ENCODE data around the gene NLGN4Y.

The NLGN4Y gene

DNA sequence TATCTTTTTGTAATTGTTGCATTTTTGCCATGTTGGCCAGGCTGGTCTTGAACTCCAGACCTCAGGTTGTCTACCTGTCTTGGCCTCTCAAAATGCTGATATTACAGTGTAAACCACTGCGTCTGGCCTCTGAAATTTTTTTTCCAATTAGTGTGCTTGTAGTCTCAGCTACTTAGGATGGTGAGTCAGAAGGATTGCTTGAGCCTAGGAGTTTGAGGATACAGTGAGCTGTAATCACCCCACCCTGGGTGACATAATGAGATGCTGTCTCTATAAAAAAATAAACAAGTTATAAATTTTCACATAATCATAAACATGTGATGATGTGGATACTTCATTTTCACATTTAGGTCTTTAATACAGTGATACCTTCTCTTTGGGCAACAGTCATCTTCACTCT is 154.9 kb downstream of the NLGN4Y start:
- DNase-seq = no peak

DNA sequence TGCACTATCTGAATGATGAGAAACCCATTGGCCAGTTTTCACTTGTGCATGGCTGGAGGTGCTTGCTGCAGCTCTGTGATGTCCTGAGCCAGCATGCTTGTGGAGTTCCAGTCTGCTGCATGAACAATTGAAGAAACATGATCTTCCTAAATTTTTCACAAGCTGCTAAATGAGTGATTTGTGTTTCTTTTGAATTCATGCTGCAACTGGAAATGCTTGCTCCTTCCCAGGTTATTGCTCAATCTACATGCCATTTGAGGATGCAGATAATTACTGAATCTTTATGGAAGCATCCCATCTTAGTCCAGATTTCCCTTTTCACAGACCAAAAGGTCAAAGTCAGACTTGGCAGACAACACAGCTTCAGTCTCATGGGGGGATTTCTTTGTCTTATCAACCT is 170.2 kb downstream of the NLGN4Y start:
- no peak for DNase-seq

DNA sequence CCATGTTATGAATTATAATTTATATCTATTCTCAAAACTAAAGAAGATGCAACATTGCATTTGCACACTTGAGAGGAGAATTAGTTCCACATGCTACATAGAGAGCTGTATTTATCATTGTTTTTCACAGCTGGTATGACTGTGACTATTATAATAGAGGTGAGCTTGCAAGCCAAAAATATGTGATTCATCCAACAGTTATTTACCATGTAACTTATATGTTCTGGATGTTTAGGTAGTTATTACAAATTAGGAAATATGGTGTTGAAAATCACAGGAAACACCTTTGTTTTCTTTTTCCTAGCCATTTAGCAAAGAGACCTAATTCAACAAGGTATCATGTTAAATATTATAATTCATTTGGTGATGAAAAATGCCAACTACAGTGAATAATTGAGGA is 183.8 kb downstream of the NLGN4Y start:
- no peak for DNase-seq

DNA sequence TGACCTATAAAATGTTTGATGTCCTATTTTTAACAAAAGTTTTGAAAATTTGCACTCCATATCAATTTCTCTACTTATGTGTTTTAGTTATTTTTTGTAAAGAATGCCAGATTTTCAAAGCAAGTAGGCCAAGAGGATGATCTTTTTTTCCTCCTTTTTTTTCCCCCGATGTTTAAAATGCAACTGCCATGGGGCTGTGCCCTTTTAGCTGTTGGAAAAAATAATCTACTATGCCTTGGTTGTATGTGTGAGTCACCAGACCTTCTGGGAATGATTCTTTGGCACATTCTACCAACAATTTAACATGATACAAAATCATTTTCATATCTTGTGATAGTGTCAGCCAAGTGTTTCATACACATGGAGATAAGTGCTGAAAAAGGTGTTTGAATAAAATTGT is 217.3 kb downstream of the NLGN4Y start:
- no peak for DNase-seq

DNA sequence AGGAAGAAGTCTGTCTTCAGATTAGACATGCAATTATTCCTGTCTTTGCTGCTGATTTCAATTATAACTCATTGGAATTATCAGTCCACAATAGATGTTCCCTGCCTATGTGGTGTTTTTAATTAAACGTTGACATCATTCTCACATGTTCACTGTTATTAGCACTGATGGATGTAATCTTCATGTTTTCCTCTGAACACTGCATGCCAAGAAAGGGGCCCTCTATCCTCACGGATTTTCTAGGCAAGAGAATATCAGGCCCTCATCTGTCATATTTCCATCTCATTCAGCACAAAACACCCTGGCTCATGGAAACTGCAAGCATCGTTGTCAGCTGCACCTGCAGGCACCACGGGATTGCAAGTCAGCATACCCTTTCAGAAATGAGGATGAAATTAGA is 224.0 kb downstream of the NLGN4Y start:
- DNase-seq = no peak

DNA sequence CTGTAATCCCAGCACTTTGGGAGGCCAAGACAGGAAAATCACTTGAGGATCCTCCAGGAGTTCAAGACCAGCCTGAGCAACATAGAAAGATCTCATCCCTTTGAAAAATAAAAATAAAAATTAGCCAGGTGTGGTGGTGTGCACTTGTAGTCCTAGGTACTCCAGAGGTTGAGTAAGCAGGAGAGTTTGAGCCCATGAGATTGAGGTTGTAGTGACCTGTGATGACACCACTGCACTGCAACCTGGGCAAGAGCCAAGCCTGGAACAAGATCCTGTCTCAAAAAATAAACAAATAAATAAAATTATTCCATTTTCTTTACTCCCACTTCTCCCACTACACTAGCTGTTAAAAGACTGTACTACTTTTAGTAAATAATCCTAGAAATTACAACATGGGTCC is 231.2 kb downstream of the NLGN4Y start:
- DNase-seq = no peak

DNA sequence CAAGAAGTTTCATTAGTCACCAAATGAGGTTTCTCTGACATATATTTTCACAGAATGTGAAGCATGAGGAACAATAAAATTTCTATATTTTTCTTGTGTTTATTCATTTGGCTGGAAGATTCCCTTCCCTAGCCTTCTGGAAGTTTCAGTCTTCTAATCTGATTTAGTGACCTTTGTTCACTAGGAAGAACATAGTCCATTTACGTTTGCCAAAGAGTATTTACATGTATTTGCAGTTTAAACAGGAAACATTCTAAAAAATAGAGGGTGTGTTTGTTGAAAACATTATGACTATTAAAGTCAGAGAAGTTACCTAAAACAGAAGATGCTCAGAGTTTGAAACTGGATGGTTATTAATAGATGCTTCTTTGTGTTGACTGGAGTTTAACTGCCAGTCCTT is 238.6 kb downstream of the NLGN4Y start:
- no peak for DNase-seq

DNA sequence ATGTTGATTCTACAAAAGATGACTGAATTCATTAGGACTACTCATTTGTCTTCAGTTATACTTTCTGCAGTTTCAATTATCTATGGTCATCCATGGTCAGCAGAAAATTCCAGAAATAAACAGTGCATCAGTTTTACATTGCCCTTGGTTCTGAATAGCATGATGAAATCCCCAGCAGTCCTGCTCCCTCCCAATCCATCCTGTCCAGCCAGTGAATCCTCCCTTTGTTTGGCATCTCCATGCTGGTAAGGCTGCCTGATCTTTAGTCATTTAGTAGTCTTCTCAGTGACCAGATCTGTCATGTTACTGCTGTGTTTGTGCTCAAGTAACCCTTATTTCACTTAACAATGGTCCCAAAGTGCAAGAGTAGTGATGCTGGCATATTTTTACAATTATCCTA is 239.3 kb downstream of the NLGN4Y start:
- no peak for DNase-seq

DNA sequence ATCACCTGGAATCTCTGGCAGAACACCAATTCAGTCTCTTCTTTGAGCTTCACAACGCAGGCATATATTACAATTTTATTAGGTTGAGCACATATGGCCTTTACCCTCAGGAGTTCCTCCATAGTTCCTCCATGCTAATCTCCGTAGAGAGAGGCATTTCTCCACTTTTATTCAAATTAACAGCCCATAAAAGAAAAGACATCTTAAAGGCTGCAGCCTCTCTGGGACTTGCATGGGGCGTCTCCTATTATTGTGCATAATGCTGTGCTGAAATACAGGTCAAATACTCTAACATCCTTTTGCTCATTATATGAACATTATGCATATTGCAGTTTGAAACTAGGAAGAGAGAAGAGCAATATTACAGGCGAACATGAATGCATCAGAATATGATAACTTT is 253.9 kb downstream of the NLGN4Y start:
- DNase-seq = no peak

DNA sequence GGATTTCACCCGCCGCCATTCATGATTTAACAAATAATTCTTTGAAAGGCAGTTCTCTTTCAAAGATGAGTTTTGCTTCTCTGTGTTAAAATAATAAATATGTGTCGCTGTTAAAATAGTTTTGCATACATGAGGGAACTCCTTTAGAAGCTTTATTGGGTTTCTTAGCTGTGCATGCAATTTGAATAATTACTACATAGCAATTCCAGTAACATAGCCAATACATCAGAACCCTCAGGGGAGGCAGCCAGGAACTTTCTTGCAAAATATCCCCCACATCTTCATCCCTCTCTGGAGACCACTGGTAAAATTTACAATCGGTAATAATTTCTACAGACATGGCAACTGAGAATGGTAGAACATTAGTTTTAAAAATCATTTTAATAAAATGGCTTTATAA is 268.8 kb downstream of the NLGN4Y start:
- DNase-seq = no peak

DNA sequence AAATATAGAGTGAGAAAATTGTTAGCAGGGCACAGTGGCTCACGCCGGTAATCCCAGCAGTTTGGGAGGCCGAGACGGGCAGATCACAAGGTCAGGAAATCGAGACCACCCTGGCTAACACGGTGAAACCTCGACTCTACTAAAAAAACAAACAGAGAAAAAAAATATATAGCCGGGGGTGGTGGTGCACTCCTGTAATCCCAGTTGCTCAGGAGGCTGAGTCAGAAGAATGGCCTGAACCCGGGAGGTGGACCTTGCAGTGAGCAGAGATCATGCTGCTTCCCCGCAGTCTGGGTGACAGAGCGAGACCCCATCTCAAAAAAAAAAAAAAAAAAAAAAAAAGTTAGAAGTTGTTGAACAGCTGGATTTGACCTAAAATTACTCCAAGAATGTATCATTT is 269.3 kb downstream of the NLGN4Y start:
- DNase-seq = no peak

DNA sequence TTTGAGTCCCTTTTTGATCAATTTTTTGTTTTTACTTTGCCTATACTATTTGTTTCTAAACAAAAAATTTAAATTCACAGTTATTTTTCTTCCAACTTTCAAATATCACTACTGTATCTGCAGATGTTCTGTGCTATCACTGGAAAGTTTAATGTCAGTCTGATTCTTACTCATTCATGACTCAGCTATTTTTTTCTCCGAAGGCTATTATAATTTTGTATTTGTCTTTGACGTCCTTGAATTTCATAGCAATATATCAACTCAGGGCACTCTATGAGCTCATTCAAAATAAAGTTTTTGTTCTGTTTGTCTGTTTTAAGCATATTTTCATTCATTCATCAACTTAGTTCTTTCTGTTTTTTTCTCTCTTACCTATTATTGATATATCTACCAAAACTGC is 273.7 kb downstream of the NLGN4Y start:
- DNase-seq = no peak

DNA sequence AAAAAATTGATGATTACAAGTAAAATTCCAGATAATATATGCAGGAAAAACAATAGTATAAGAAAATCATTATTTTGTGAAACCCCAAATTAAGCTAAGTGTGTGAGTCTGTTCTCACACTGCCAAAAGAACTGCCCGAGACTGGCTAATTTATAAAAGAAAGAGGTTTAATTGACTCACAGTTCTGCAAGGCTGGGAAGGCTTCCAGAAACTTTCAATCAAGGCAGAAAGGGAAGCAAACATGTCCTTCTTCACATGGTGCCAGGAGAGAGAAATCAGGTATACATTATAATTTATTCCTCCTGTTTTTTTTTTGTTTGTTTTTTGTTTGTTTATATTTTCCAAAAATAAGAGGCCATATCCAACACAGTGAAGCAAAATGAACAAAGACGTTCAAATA is 276.8 kb downstream of the NLGN4Y start:
- DNase-seq = no peak

DNA sequence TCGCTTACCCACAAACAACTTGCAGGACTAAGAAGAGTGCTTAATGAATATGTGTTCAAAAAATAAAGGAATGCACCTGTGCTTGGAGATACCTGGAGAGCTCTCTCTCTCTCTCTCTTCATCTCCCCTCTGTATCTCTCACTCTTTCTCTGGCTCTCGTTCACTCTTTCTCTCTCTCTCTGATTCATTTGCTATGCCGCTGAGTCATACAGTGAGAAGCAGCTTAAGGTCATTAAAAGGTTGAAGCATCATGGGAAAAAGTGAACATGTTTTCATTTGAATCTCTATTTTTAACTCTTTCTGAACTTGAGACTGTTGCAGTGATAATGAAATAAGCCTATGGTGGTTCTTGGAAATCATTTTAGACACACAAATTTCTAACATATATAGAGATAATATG is 277.8 kb downstream of the NLGN4Y start:
- no peak for DNase-seq

DNA sequence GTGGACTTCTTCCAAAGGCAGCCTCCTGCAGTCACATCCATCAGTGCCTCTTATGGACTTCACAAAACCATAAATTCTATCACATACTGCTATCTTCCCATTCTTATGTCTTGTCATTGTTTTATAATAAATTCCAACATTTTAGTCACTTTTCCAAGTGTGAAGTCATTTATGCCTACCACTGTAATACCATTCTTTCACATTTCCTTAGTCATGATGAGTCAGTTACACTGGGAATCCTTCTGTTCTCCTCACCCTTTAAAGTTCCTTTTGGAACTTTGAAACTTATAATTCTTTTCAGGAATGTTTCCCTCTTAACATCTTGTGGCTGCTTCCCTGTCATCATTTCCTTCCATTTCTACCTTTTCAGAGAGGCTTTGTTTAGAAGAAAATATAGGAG is 279.7 kb downstream of the NLGN4Y start:
- no peak for DNase-seq

DNA sequence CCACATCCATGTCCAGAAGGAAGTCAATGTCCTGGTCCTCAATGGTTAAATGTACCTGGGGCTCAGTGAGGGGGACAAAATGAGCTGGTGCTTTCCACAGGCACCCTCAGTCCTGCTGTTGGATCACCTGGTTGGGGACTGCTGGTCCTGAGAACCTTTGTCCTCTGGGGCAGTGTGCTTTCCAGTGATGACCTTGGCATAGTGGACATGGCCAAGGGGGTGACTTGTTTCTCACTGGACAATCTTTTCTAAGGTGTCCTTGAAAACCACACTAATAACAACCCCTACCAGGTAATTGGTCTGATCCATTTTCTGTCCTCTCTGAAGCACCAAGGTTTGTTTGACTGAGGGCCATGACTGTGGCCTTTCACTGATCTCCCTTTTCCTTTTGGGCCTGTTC is 294.1 kb downstream of the NLGN4Y start:
- DNase-seq = no peak

DNA sequence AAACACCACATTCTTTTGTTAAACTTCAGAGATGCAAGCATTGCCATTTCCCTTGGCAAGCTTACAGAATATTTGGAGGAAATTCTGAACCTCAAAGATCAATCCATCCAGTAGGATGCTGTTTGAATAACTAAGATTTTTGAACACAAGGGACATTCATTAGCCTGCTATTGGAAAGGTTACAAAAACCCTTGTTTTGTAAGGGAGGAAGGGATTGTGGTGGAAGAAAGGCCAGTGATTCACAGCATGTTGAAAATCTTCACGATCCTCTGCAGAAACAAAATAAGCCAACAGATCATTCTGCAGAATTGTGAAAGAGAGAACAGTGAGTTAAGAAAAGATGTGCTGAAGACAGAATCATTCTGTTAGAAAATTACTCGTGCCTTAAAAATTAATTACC is 297.9 kb downstream of the NLGN4Y start:
- no peak for DNase-seq

DNA sequence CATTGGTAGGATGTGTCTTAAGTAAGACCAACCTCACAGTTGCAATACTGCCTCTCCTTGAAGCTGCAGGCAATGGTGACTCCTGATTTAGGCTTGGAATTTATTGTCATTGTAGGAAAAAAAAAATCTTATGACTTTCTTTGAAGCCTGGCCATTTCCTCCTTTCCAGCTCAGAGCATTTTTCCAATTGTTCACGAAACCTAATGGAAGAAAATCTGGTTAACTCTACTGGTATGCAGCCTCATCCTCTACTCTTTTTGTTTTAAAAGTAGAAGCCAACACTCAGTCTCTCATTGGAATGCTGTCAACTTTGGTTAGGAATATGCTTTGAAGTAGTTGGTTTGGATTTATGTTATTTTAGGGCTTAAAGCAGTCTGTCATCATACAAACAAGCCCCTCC is 298.6 kb downstream of the NLGN4Y start:
- DNase-seq = no peak

DNA sequence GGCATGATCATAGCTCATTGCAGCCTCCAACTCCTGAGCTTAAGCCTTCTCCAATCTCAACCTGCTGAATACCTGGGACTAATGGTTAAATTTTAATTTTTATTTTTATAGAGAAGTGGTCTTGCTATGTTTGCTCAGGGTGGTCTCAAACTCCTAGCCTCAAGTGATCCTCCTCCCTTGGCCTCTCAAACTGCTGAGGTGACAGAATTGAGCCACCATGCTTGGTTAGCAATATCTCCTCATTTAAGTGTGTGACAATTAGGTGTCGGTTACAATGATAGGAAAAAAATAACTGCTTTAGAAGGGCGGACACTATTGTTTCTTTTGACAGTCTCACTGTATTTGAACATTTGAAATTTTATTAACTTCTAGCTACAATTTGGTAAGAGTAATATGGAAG is 300.3 kb downstream of the NLGN4Y start:
- DNase-seq = no peak

DNA sequence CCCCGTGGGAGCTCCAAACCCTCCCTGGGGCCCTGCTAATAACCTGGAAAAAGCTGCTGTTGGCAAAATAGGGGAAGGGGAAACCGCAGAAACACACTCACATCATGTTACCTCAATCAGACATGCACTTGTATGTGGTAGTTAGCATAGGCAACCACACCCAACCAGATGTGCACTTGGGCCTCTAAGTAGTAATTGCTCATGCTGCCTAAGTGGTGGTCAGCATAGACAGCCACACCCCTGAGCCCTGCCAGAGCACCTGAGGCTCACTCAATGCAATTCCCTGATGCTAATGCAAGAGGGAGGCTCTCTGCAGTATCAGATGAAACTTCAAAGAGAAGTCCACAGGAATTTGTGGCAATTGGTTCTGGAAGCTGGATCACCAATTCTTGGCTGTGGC is 301.4 kb downstream of the NLGN4Y start:
- DNase-seq = no peak

DNA sequence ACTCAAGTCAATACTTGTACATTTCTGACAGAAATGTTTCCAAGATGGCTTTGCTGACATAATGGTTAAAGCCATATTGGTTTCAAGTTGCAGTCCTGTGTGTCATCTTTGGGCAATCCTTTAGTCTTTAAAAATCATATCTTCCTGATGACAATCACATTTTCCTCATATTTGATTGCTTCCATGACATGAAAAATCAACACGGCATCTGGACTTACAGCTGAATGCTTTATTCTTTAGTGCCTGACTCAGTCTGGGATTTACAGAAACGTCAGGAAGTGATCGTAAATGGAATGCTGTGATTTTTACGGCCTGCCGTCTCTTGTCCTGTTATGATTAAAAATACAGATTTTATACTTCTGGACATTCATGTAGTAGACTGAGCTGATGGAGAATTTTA is 304.2 kb downstream of the NLGN4Y start:
- no peak for DNase-seq

DNA sequence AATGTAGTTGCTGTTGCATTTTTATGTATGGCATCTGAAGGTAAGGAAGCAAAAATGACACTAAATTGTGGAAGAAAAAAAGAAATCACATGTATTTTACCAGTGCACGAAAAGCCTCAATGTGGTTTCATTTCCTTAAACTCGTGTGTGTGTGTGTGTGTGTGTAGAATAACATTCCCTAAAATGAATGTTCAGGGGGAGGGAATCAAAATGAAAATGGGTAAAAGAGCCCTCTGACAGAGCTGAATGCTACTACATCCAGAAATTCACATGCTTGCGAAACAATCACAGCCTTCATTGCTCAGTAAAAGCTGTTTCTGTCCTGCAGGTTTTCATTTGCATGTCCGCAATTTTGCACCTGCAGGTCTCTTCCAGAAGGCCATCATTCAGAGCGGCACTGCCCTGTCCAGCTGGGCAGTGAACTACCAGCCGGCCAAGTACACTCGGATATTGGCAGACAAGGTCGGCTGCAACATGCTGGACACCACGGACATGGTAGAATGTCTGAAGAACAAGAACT is 305.1 kb downstream of the NLGN4Y start:
- no peak for DNase-seq

DNA sequence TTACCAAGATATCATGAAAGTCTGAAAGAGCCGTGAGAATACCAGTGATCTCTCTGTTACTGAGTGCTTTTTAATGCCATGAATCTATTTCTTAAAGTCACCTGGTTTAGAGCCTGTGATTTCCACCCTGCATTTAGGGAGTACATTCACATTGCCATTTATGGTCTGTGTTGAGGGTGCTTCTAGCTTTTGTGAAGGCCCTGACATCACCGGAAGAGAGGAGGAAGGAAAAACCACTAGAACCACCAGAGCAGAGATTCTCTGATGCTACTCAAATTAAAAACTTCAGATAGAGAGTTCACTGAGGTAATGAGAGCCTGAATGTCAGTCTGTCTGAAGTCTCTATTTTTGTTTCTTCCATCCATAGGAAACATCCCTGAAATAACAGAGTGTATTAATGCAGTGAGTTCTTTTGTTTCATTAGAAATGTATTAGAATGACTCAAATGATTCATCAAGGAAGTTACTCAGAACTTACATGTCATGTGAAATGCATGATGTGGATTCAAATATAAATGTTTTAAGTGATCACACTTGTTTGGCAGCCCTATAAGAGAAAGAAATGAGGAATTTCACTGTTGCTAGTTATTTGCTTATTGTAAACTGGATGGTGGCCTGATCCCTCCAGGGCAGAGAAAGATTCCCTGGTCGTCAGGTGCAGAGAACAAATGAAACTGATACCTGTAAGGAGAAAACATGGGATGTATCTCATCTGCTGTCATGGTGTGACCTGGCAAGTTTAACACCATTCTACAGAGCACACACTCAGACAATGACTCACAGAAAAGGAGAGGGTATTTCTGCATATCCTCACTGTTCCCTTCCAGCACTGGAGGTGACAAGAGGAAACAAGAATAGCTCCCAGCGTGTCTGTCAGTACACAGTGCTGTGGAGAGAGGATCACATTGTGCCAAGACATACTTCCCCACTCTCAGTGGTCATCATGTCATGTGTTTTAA is 310.1 kb downstream of the NLGN4Y start:
- no peak for DNase-seq

DNA sequence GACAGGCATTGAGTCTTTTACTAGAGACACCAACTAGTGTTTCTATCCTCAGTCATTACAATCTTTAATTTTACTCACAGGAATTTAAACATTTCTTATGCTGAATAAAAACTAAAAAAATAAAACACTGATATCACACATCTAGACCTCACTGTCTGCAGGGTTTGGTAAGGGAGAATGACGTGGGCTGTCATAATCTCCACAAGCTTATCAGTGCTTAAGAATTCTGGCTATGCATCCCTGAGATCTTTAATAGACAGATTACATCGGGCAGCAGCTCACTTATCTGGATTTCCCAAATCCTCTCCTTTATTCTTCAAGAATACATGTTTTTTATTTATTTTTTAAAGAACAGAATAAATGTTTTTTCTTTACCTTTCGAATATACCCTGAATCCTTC is 313.1 kb downstream of the NLGN4Y start:
- DNase-seq = no peak

DNA sequence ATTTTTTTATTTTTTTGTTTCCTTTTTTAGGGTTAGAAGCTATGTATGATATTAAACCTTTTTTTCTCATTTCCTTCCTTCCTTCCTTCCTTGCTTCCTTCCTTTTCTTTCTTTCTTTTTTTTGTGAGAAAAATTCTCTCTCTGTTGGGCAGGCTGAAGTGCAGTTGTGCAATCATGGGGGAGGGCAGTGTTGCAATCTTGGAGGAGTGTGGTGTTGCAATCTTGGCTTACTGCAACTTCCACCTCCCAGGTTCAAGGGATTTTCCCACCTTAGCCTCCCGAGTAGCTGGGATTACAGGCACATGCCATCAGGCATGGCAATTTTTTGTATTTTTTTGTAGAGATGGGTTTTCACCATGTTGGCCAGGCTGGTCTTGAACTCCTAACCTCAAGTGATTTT is 326.4 kb downstream of the NLGN4Y start:
- no peak for DNase-seq
